ENCODE measurements around the gene CSTF3. TPM values are rescaled to one million over a fixed set of nuclear protein-coding genes. Genes with fewer than 3 reads are reported as not detected.
"Not testable (repeated sequence)": the region's sequence is repeated elsewhere in the genome, so short reads cannot be mapped to it uniquely, and the experiment has no call there.

CSTF3 gene
- total and polyA plus RNA-seq, 8 donors = 5.0 to 25.4 (median 11.7) TPM

DNA sequence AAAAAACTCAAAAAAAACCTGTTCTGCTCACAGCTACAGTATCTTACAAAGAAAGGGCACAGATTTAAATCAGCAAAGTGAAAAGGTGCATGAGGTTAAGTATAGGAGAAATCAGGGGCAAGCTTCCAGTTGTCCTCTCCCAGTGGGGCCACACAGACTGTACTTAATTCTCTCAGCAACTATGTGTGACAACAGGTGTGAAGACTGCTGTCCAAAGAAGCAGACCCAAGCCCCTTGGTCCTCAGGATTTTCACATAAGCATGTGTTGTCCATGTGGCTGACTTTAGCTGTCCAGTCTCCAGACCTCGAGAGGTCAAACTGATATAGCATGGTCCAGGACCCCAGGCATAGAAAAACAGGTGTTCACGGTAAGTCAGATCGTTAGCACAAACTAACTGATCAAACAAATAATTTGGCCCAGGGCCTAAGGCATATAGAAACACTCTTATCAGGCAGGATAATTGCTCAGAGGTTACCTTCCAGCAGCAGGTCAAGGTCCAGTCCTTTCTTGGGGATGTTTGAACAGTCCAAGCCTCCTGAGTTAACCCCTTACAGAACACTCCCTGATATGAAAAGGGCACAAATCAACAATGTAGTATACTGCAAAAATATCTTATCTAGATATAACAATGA lies 21.1 kb upstream of the CSTF3 start:
- intact Hi-C loops (cut with DNase I) = no loop called here
- H3K36me3 ChIP-seq = no peaks in the 10 kb centered on the region
- H3K9me3 ChIP-seq = no peaks in the 10 kb centered on the region
- no peaks in the 10 kb centered on the region for H3K27me3 ChIP-seq
- H3K4me3 ChIP-seq = no peak overlapping the region
- 8 to 10% methylated on average over 3 of the region's 3 CpGs for WGBS, 2 donors
- ATAC-seq = peak in 2 of 4 donors; percentile 47 to 76
- DNase-seq = no peak
- no peak for FAIRE-seq
- H3K4me1 ChIP-seq = peaks cover 0 to 5% (median 0%) of the 10 kb centered on the region in 3 donors
- no peak overlapping the region for H3K27ac ChIP-seq
- TF ChIP-seq, protein P1, sequence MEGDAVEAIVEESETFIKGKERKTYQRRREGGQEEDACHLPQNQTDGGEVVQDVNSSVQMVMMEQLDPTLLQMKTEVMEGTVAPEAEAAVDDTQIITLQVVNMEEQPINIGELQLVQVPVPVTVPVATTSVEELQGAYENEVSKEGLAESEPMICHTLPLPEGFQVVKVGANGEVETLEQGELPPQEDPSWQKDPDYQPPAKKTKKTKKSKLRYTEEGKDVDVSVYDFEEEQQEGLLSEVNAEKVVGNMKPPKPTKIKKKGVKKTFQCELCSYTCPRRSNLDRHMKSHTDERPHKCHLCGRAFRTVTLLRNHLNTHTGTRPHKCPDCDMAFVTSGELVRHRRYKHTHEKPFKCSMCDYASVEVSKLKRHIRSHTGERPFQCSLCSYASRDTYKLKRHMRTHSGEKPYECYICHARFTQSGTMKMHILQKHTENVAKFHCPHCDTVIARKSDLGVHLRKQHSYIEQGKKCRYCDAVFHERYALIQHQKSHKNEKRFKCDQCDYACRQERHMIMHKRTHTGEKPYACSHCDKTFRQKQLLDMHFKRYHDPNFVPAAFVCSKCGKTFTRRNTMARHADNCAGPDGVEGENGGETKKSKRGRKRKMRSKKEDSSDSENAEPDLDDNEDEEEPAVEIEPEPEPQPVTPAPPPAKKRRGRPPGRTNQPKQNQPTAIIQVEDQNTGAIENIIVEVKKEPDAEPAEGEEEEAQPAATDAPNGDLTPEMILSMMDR (IDR thresholded peaks at IDR 0.05) = no peak

DNA sequence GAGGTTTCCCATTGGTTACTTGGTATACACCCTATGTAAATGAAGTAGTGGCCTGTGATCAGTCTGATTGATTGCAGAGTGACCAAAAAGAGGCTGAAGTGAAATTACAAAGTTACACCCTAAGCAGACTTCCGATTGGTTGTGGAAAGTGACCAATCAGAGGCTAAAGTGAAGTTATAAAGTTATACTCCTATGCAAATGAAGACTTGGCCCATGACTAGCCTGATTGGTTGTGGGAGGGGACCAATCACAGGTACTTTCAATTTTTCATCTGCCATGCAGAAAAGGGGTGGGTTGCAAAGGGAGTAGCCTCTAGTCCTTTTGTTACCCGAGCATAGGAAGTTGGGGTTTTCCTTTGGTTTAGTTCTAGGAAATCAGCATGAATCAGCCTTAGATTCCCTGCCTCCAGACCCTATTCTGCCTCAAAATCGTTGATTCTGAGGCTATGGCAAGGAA lies 18.1 kb upstream of the CSTF3 start:
- Histone ChIP-seq H3K4me3 (no peak overlapping the region), H3K36me3 (no peaks in the 10 kb centered on the region), H3K4me1 (peaks cover 0 to 5% (median 0%) of the 10 kb centered on the region in 3 donors), H3K9me3 (no peaks in the 10 kb centered on the region), H3K27ac (no peak overlapping the region), H3K27me3 (no peaks in the 10 kb centered on the region)
- WGBS, 2 donors = 83 to 87% methylated on average over 3 of the region's 3 CpGs
- no peak for DNase-seq
- ATAC-seq = no peak
- intact Hi-C loops (cut with DNase I) = loop anchor here in 1 of 3 donors (10.0 kb wide), 1 partner anchor 155 kb away; no protein-coding TSS in a partner anchor
- no peak for FAIRE-seq
- TF ChIP-seq, protein P1 (IDR thresholded peaks at IDR 0.05) = no peak

DNA sequence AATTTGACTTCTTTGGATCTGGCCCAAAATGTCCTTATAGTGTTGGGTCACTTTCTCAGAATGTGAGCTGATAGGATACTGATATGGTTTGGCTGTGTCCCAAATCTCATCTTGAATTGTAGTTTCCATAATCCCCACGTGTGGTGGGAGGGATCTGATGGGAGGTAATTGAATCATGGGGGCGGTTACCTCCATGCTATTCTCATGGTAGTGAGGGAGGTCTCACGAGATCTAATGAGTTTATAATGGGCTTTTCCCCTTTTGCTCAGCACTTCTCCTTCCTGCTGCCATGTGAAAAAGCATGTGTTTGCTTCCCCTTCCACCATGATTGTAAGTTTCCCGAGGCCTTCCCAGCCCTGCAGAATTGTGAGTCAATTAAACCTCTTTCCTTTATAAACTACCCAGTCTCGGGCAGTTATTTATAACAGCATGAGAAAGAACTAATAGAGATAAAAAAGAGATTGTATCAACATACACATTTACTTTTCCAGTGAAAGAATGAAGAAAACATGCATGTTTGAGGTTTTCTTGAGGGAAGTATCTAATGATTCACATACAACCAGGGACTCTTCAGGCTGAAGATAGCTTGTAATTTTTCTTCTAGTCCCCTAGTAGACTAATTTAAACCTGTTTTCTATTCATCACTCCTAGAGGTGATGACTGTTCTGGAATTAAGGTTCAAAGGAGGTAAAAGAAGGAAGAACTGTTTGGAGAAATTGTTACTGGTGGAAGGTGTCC lies 17.3 kb upstream of the CSTF3 start:
- TF ChIP-seq, protein P1 (IDR thresholded peaks at IDR 0.05) = no peak
- Histone ChIP-seq H3K36me3 (no peaks in the 10 kb centered on the region), H3K4me1 (peaks cover 0 to 5% (median 0%) of the 10 kb centered on the region in 3 donors), H3K4me3 (no peak overlapping the region), H3K27me3 (no peaks in the 10 kb centered on the region), H3K27ac (no peak overlapping the region), H3K9me3 (no peaks in the 10 kb centered on the region)
- DNase-seq (no peak), ATAC-seq (no peak), FAIRE-seq (no peak)
- intact Hi-C loops (cut with DNase I) = loop anchor here in 1 of 3 donors (10.0 kb wide), 1 partner anchor 156 kb away; no protein-coding TSS in a partner anchor
- WGBS, 2 donors = 46 to 48% methylated on average over 5 of the region's 5 CpGs

DNA sequence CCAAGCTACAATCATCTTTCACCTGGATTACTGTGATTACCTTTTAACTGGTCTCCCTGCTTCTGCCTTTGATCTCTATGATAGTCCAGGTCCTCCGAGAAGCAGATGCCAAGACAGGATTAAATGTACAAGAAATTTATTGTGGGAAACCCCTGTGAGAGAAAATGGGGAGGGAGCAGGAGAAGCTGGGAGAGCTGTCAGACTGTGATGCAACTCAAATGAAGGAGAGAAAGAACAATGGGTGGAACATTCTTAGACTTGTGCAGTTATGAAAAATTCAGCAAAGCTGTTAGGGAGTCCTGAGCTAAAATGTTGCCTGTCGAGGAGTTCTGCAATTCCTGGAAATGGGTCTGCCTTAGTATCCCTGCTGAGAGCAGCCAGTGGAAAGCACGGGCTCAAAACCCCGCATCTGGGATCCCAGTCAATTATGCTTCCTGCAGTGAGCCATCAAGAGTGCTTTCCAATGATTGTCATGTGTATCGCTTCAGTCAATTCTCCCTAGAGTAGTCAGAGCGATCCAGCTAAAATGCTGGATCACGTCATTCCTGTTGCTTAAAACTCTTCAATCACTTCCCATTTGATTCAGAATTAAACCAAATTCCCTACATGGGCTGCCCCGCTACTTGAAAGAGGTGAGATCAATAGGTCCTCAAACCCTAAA lies 16.5 kb upstream of the CSTF3 start:
- H3K4me3 ChIP-seq = no peak overlapping the region
- ATAC-seq (no peak), FAIRE-seq (no peak), DNase-seq (no peak)
- no peak overlapping the region for H3K27ac ChIP-seq
- no peaks in the 10 kb centered on the region for H3K27me3 ChIP-seq
- 93% methylated on average over 8 of the region's 8 CpGs for WGBS, 2 donors
- TF ChIP-seq, protein P1 (IDR thresholded peaks at IDR 0.05) = no peak
- H3K36me3 ChIP-seq = no peaks in the 10 kb centered on the region
- H3K9me3 ChIP-seq = no peaks in the 10 kb centered on the region
- intact Hi-C loops (cut with DNase I) = loop anchor here in 1 of 3 donors (10.0 kb wide), 1 partner anchor 157 kb away; no protein-coding TSS in a partner anchor
- H3K4me1 ChIP-seq = peaks cover 0 to 4% (median 0%) of the 10 kb centered on the region in 3 donors

DNA sequence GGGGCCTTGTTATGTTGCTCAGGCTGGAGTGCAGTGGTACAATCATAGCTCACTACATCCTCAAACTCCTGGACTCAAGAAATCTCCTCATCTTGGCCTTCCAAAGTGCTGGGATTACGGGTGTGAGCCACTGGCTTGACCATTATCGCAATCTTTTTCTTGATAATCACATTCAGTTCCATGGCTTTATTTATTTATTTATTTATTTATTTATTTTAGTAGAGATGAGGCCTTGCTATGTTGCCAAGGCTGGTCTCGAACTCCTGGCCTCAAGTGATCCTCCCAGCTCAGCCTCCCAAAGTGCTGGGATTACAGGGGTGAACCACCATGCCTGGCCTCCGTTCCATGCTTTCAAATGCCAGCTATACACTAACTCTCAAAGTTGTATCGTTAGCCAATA lies 15.5 kb upstream of the CSTF3 start:
- WGBS, 2 donors = 96 to 97% methylated on average over 5 of the region's 5 CpGs
- H3K27me3 ChIP-seq, H3K4me1 ChIP-seq, H3K36me3 ChIP-seq, H3K9me3 ChIP-seq, FAIRE-seq, ATAC-seq, H3K27ac ChIP-seq, DNase-seq, H3K4me3 ChIP-seq: not testable (repeated sequence)
- intact Hi-C loops (cut with DNase I) = loop anchor here in 1 of 3 donors (10.0 kb wide), 1 partner anchor 158 kb away; no protein-coding TSS in a partner anchor
